ENCODE measurements around the gene UFD1. TPM values are rescaled to one million over a fixed set of nuclear protein-coding genes. Genes with fewer than 3 reads are reported as not detected.
"Not testable (repeated sequence)": the region's sequence is repeated elsewhere in the genome, so short reads cannot be mapped to it uniquely, and the experiment has no call there.

UFD1 gene
- total RNA-seq, 2 experiments from 2014 or later = 68.5 to 77.4 TPM

- no peak for TF ChIP-seq CTCF (IDR thresholded peaks at IDR 0.05)
- Histone ChIP-seq H3K4me1 (ENCODE audit: insufficient read depth, low read length) (peaks cover 38% of the 10 kb centered on the region), H3K9me3 (ENCODE audit: control insufficient read depth in 1 of 2, insufficient read depth in 1 of 2, low read length in 2 of 2) (no peaks in the 10 kb centered on the region), H3K36me3 (ENCODE audit: insufficient read depth, low read length) (peaks cover 38% of the 10 kb centered on the region), H3K27me3 (ENCODE audit: control insufficient read depth in 1 of 2, insufficient read depth in 2 of 2, low read length in 2 of 2) (no peaks in the 10 kb centered on the region), H3K27ac (ENCODE audit: low read depth in 1 of 2, low read length in 2 of 2) (peak overlapping the region; percentile 67 to 85), H3K4me3 (ENCODE audit: low read length) (peak overlapping the region; percentile 88)
- H3K36me3 Mint-ChIP-seq (ENCODE audit: low read depth) = peaks cover 64% of the 10 kb centered on the region
- H3K27me3 Mint-ChIP-seq = no peaks in the 10 kb centered on the region
- ATAC-seq (ENCODE audit: poor library complexity) (peak; percentile 27), DNase-seq (no peak)
- intact Hi-C loops (cut with DNase I, micrococcal nuclease) = loop anchor here (1.0 to 10.0 kb wide), 6 partner anchors 13 to 342 kb away; partner anchors contain the start of genes CDC45 (in 2 of the 2), UFD1 (in 2 of the 2), ESS2 (in 1 of the 2) and MRPL40 (in 1 of the 2)
- ChIA-PET POLR2A (interaction anchor here (0.6 to 8.2 kb wide), 10 partner anchors 9 to 325 kb away, joined by 3 to 94 read pairs (median 6); partner anchors contain the start of genes CDC45, DGCR2, ESS2 and HIRA), CTCF (interaction anchor here (1.1 to 1.6 kb wide), 3 partner anchors 13 to 267 kb away, joined by 3 to 5 read pairs (median 3); no protein-coding TSS in a partner anchor)
- peak overlapping the region; percentile 91 for H3K27ac Mint-ChIP-seq
- H3K4me3 Mint-ChIP-seq = peak overlapping the region; percentile 93
- peaks cover 52% of the 10 kb centered on the region for H3K4me1 Mint-ChIP-seq (ENCODE audit: low read depth)
- H3K9me3 Mint-ChIP-seq = no peaks in the 10 kb centered on the region
These were observed 32.2 kb downstream of the UFD1 start for GRCh38 chr22:19446603-19447329.

DNA sequence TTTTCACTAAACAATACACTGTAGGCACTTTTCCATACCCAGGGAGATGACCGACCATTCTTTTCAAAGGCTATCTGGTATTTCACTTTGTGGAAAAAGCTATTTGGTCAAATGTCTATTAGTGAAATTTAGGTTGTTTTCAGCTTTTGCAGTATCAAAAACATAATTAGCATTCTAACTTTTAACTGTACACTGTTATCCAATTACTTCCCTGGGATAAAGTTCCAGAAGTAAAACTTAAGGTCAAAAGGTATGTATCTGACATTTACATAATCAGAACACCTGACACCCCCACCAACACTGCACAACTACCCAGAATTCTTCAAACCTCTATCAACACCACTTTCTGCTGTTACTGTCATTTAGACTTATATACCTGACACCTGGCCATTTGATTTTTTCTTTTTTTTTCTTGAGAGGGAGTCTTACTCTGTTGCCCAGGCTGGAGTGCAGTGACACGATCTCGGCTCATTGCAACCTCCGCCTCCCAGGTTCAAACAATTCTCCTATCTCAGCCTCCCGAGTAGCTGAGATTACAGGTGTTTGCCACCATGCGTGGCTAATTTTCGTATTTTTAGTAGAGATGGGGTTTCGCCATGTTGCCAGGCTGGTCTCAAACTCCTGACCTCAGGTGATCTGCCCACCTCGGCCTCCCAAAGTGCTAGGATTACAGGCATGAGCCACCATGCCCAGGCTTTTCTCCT lies 33.6 kb downstream of the UFD1 start:
- CTCF ChIA-PET; H3K9me3 ChIP-seq (ENCODE audit: control insufficient read depth in 1 of 2, insufficient read depth in 1 of 2, low read length in 2 of 2); H3K27ac ChIP-seq (ENCODE audit: low read depth in 1 of 2, low read length in 2 of 2); H3K9me3 Mint-ChIP-seq; H3K27me3 Mint-ChIP-seq; DNase-seq; H3K4me3 ChIP-seq (ENCODE audit: low read length); ATAC-seq (ENCODE audit: poor library complexity); H3K27me3 ChIP-seq (ENCODE audit: control insufficient read depth in 1 of 2, insufficient read depth in 2 of 2, low read length in 2 of 2): not testable (repeated sequence)
- H3K4me1 Mint-ChIP-seq (ENCODE audit: low read depth) = peaks cover 57% of the 10 kb centered on the region
- H3K27ac Mint-ChIP-seq = peak overlapping the region; percentile 76
- Histone ChIP-seq H3K4me1 (ENCODE audit: insufficient read depth, low read length) (peaks cover 38% of the 10 kb centered on the region), H3K36me3 (ENCODE audit: insufficient read depth, low read length) (peaks cover 33% of the 10 kb centered on the region)
- H3K36me3 Mint-ChIP-seq (ENCODE audit: low read depth) = peaks cover 61% of the 10 kb centered on the region
- POLR2A ChIA-PET = interaction anchor here (1.5 to 8.2 kb wide), 2 partner anchors 12 to 34 kb away, joined by 4 to 94 read pairs; partner anchors contain the start of genes CDC45, HIRA and MRPL40
- intact Hi-C loops (cut with DNase I, micrococcal nuclease) = loop anchor here (5.0 to 10.0 kb wide), 3 partner anchors 263 to 341 kb away; partner anchors contain the start of gene ESS2 (in 1 of the 2)
- H3K4me3 Mint-ChIP-seq = peak overlapping the region; percentile 80

DNA sequence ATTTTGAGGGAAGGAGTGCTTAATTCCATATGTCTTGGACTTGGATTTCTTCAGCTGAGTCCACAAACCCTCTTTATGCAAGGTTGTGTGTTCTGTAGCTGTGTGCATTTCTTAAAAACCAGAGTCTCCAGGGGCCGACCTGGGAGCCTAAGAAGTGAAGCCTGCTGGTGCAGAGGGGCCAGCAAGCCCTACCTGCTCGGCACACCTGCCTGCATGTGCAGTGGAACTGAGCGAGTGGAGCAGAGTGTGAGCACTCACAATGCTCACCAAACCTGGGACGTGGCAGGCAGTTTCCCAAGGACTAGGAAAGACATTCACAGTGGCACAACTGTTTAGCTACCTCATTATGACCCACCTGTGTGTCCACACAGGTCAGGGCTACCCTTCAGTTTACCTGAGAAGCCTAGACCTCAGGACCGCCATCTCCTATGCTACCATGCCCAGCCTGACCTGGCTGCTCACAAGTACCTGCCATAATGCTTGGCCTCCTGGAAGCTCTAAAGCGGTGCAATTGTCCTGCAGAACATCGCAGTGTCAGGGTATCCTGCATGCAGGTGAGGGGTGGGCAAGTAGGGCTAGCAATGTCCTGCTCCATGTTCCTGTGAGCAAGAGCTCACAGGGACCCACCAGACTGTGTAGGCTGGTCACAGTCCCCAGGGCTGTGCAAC lies 35.3 kb downstream of the UFD1 start:
- Histone ChIP-seq H3K4me3 (ENCODE audit: low read length) (no peak overlapping the region), H3K36me3 (ENCODE audit: insufficient read depth, low read length) (peaks cover 25% of the 10 kb centered on the region), H3K9me3 (ENCODE audit: control insufficient read depth in 1 of 2, insufficient read depth in 1 of 2, low read length in 2 of 2) (no peaks in the 10 kb centered on the region), H3K27ac (ENCODE audit: low read depth in 1 of 2, low read length in 2 of 2) (peak overlapping the region in 1 of 2 donors; percentile 7), H3K4me1 (ENCODE audit: insufficient read depth, low read length) (peaks cover 29% of the 10 kb centered on the region), H3K27me3 (ENCODE audit: control insufficient read depth in 1 of 2, insufficient read depth in 2 of 2, low read length in 2 of 2) (no peaks in the 10 kb centered on the region)
- H3K4me3 Mint-ChIP-seq = peak overlapping the region; percentile 40
- no peaks in the 10 kb centered on the region for H3K9me3 Mint-ChIP-seq
- H3K36me3 Mint-ChIP-seq (ENCODE audit: low read depth) = peaks cover 64% of the 10 kb centered on the region
- no peak for TF ChIP-seq CTCF (IDR thresholded peaks at IDR 0.05)
- H3K27ac Mint-ChIP-seq = no peak overlapping the region
- peaks cover 54% of the 10 kb centered on the region for H3K4me1 Mint-ChIP-seq (ENCODE audit: low read depth)
- DNase-seq (no peak), ATAC-seq (ENCODE audit: poor library complexity) (no peak)
- intact Hi-C loops (cut with DNase I, micrococcal nuclease) = loop anchor here (10.0 kb wide), 2 partner anchors 299 to 339 kb away; partner anchors contain the start of gene ESS2 (in 1 of the 2)
- H3K27me3 Mint-ChIP-seq = no peaks in the 10 kb centered on the region
- POLR2A ChIA-PET = interaction anchor here (8.2 kb wide), 1 partner anchor 11 kb away, joined by 94 read pairs; the partner anchor contains the start of genes HIRA and MRPL40
- CTCF ChIA-PET = no interaction called here

Measured in CD4-positive, alpha-beta T cell (primary cell).